H1 (cell line): Measurements from ENCODE around the gene PTPRR. TPM values are rescaled to one million over a fixed set of nuclear protein-coding genes. Genes with fewer than 3 reads are reported as not detected.

Experiments
- CTCF ChIA-PET: fragments of 300-600 bp; sonication (Branson Sonifier 250); formaldehyde crosslinking; loops from one replicate; lab custom pipeline; 2021; ENCODE audit not compliant: partially characterized antibody; lab: Charles Lee
- POLR2A ChIA-PET: fragments of 300-600 bp; sonication (Branson Sonifier 250); formaldehyde crosslinking; loops from one replicate; lab custom pipeline; 2021; ENCODE audit warnings: inconsistent platforms; ENCODE audit not compliant: partially characterized antibody; lab: Charles Lee
- DNase-seq, 2 experiments: peaks; one replicate each; pipeline versions ENCODE4 v3.0.0 to v3.0.0-alpha.2; 2010 to 2022; ENCODE audit warnings: low spot score in 2 of 2, low read depth in 1 of 2, mixed read lengths in 1 of 2
- FAIRE-seq: peaks from 2 replicates; lab custom pipeline; 2011; peaks lifted over from hg19 to GRCh38; lab: Jason Lieb, UNC
- H2AFZ ChIP-seq: 2 replicates; pipeline ENCODE4 v1.8.1; 2012; ENCODE audit warnings: low read length, inconsistent platforms
- H2AK5ac ChIP-seq: 2 replicates; pipeline ENCODE4 v1.6.1; 2013; ENCODE audit warnings: low read depth, low read length
- H2BK120ac ChIP-seq: replicated peaks from 2 replicates; pipeline ENCODE3; 2013; ENCODE audit warnings: low read depth, low read length, inconsistent platforms
- H2BK12ac ChIP-seq: 2 replicates; pipeline ENCODE4 v1.6.1; 2013; ENCODE audit warnings: low read depth, low read length
- H2BK15ac ChIP-seq: 2 replicates; pipeline ENCODE4 v1.6.1; 2013; ENCODE audit warnings: low read length
- H2BK20ac ChIP-seq: 2 replicates; pipeline ENCODE4 v1.6.1; 2013; ENCODE audit warnings: low read length
- H2BK5ac ChIP-seq: 2 replicates; pipeline ENCODE4 v1.6.1; 2013; ENCODE audit warnings: low read depth, low read length
- H3K14ac ChIP-seq: 2 replicates; pipeline ENCODE4 v1.6.1; 2013; ENCODE audit warnings: inconsistent platforms; ENCODE audit not compliant: insufficient read length
- H3K18ac ChIP-seq: 2 replicates; pipeline ENCODE4 v1.6.1; 2013; ENCODE audit warnings: low read length; ENCODE audit errors: extremely low read depth
- H3K23ac ChIP-seq: 2 replicates; pipeline ENCODE4 v1.6.1; 2013; ENCODE audit warnings: inconsistent platforms; ENCODE audit not compliant: insufficient read length
- H3K23me2 ChIP-seq: 2 replicates; pipeline ENCODE4 v1.6.1; 2013; ENCODE audit warnings: low read depth, low read length
- H3K27ac ChIP-seq: 2 replicates; pipeline ENCODE4 v1.6.1; 2011; ENCODE audit warnings: low read depth, low read length, inconsistent platforms
- H3K27me3 ChIP-seq, 4 experiments: replicated peaks in 1 of 4; 1 replicate in 1 of 4; 2 replicates in 3 of 4; pipeline versions ENCODE4 v1.6.1 to v1.8.1; 2011 to 2013; ENCODE audit warnings: low read length in 3 of 4, mild to moderate bottlenecking in 3 of 4, inconsistent platforms in 2 of 4, mixed read lengths in 2 of 4, moderate library complexity in 1 of 4; ENCODE audit not compliant: control insufficient read depth in 3 of 4, insufficient read depth in 3 of 4; ENCODE audit errors: extremely low read depth in 1 of 4
- H3K36me3 ChIP-seq, 4 experiments: 2 replicates each; pipeline versions ENCODE4 v1.6.1 to v1.8.1; 2011 to 2013; ENCODE audit warnings: mild to moderate bottlenecking in 4 of 4, low read length in 3 of 4, moderate library complexity in 2 of 4, control low read depth in 1 of 4, inconsistent platforms in 1 of 4; ENCODE audit not compliant: insufficient read depth in 4 of 4, control insufficient read depth in 2 of 4
- H3K4ac ChIP-seq: replicated peaks from 2 replicates; pipeline ENCODE3; 2013; ENCODE audit warnings: low read length, low read depth, mixed read lengths, inconsistent platforms; ENCODE audit not compliant: insufficient read length
- H3K4me1 ChIP-seq, 4 experiments: replicated peaks in 1 of 4; 1 replicate in 1 of 4; 2 replicates in 3 of 4; pipeline versions ENCODE4 v1.6.1 to v1.8.1; 2011 to 2013; ENCODE audit warnings: low read length in 3 of 4, inconsistent platforms in 2 of 4, mixed read lengths in 1 of 4; ENCODE audit not compliant: insufficient read depth in 4 of 4, control insufficient read depth in 3 of 4
- H3K4me2 ChIP-seq, 2 experiments: 2 replicates each; pipeline versions ENCODE4 v1.6.1 to v1.8.1; 2011 to 2013; ENCODE audit warnings: low read depth in 2 of 2, low read length in 2 of 2, control low read depth in 1 of 2, inconsistent platforms in 1 of 2, mild to moderate bottlenecking in 1 of 2; ENCODE audit not compliant: insufficient read depth in 1 of 2
- H3K4me3 ChIP-seq, 4 experiments: fragments of 200-600, 300-600 bp in 1 of 4; sonication (generic), shearing (Covaris generic), sonication (Bioruptor Twin) in 1 of 4; 2 replicates each; pipeline versions ENCODE4 v1.5.1 to v1.8.1; 2011 to 2016; ENCODE audit warnings: low read length in 4 of 4, low read depth in 3 of 4, control low read depth in 2 of 4, inconsistent platforms in 2 of 4, mild to moderate bottlenecking in 2 of 4, mixed read lengths in 1 of 4, moderate library complexity in 1 of 4; ENCODE audit not compliant: insufficient read depth in 2 of 4; ENCODE audit errors: extremely low read depth in 1 of 4
- H3K56ac ChIP-seq: replicated peaks from 2 replicates; pipeline ENCODE3; 2013; ENCODE audit warnings: low read depth, mild to moderate bottlenecking, mixed read lengths, low read length, inconsistent platforms; ENCODE audit not compliant: insufficient read length
- H3K79me1 ChIP-seq: 2 replicates; pipeline ENCODE4 v1.6.1; 2013; ENCODE audit warnings: low read depth, low read length, control low read depth
- H3K79me2 ChIP-seq, 2 experiments: 2 replicates each; pipeline versions ENCODE4 v1.6.1 to v1.8.1; 2012 to 2013; ENCODE audit warnings: low read length in 2 of 2, mild to moderate bottlenecking in 2 of 2, inconsistent platforms in 1 of 2; ENCODE audit not compliant: insufficient read depth in 2 of 2, control insufficient read depth in 1 of 2
- H3K9ac ChIP-seq, 4 experiments: replicated peaks in 1 of 4; 1 replicate in 1 of 4; 2 replicates in 3 of 4; pipeline versions ENCODE4 v1.6.1 to v1.8.1; 2011 to 2013; ENCODE audit warnings: low read depth in 3 of 4, low read length in 3 of 4, control low read depth in 2 of 4, mild to moderate bottlenecking in 2 of 4, moderate library complexity in 2 of 4, inconsistent platforms in 1 of 4; ENCODE audit errors: extremely low read depth in 1 of 4
- H3K9me3 ChIP-seq, 2 experiments: 2 replicates each; pipeline versions ENCODE4 v1.6.1 to v1.8.1; 2012 to 2013; ENCODE audit warnings: mild to moderate bottlenecking in 2 of 2, moderate library complexity in 2 of 2, control low read depth in 1 of 2, inconsistent platforms in 1 of 2, low read depth in 1 of 2, low read length in 1 of 2, mixed read lengths in 1 of 2; ENCODE audit not compliant: insufficient read depth in 2 of 2
- H4K20me1 ChIP-seq, 2 experiments: replicated peaks in 1 of 2; 2 replicates each; pipeline versions ENCODE3 to v1.8.1; 2011 to 2013; ENCODE audit warnings: inconsistent platforms in 2 of 2, low read length in 2 of 2, mild to moderate bottlenecking in 1 of 2; ENCODE audit not compliant: insufficient read depth in 2 of 2, control insufficient read depth in 1 of 2
- H4K5ac ChIP-seq: 2 replicates; pipeline ENCODE4 v1.6.1; 2013; ENCODE audit warnings: low read length, low read depth, mixed read lengths, inconsistent platforms; ENCODE audit not compliant: insufficient read length
- H4K8ac ChIP-seq: 2 replicates; pipeline ENCODE4 v1.8.0; 2013; ENCODE audit warnings: mild to moderate bottlenecking, moderate library complexity, low read length, inconsistent platforms; ENCODE audit not compliant: insufficient read depth; ENCODE audit errors: extremely low read depth
- H4K91ac ChIP-seq: replicated peaks from 2 replicates; pipeline ENCODE3; 2013; ENCODE audit warnings: low read length, mixed read lengths, inconsistent platforms; ENCODE audit not compliant: insufficient read length
- BCL11A ChIP-seq, 2 experiments: IDR thresholded peaks; one replicate each; pipeline ENCODE4 v1.6.1; 2011; ENCODE audit warnings: low read depth in 2 of 2, low read length in 2 of 2, mild to moderate bottlenecking in 2 of 2
- HDAC6 ChIP-seq: IDR thresholded peaks from one replicate; pipeline ENCODE4 v1.7.1; 2012; ENCODE audit warnings: low read depth, mild to moderate bottlenecking, inconsistent platforms, low read length, moderate library complexity
- KDM5A ChIP-seq: fragments of 200-600 bp; IDR thresholded peaks from 2 replicates; pipeline ENCODE4 v1.7.1; 2012; ENCODE audit warnings: mild to moderate bottlenecking, low read length, inconsistent platforms, mixed read lengths
- PHF8 ChIP-seq: fragments of 200-600 bp; sonication (generic); conservative IDR thresholded peaks from 2 replicates; pipeline ENCODE4 v1.7.1; 2012; ENCODE audit warnings: low read depth, mild to moderate bottlenecking, inconsistent platforms, low read length, moderate library complexity
- POU5F1 ChIP-seq: IDR thresholded peaks from 2 replicates; pipeline ENCODE4 v1.6.1; 2011; ENCODE audit warnings: low read depth, mild to moderate bottlenecking, low read length, moderate library complexity
- RAD21 ChIP-seq, 2 experiments: IDR thresholded peaks in 1 of 2; conservative IDR thresholded peaks in 1 of 2; 2 replicates each; pipeline ENCODE4 v1.6.1; 2011; ENCODE audit warnings: low read depth in 2 of 2, low read length in 2 of 2, improper control_type of control experiment in 1 of 2, inconsistent platforms in 1 of 2, mild to moderate bottlenecking in 1 of 2, moderate library complexity in 1 of 2
- SRF ChIP-seq: IDR thresholded peaks from 2 replicates; pipeline ENCODE4 v1.6.1; 2011; ENCODE audit warnings: mild to moderate bottlenecking, low read depth, low read length, moderate library complexity
- TCF12 ChIP-seq: IDR thresholded peaks from 2 replicates; pipeline ENCODE4 v1.6.1; 2011; ENCODE audit warnings: low read depth, mild to moderate bottlenecking, low read length
- WGBS, 2 experiments: shearing (Covaris generic) in 1 of 2; methylation state at CpG; one replicate each; pipeline versions ENCODE4 v1.1.6 to v1.1.7; 2013 to 2015; ENCODE audit warnings: low lambda C conversion rate in 2 of 2, mixed read lengths in 2 of 2, inconsistent platforms in 1 of 2, low coverage in 1 of 2, missing lambda C conversion rate in 1 of 2; ENCODE audit not compliant: insufficient replicate concordance in 2 of 2, insufficient coverage in 1 of 2, insufficient read length in 1 of 2; ENCODE audit errors: extremely low coverage in 1 of 2, missing lambda C conversion rate in 1 of 2; 5-methylcytosine and 5-hydroxymethylcytosine counted together
- polyA plus RNA-seq, 7 experiments: library from polyadenylated mRNA; depleted of rRNA in 3 of 7; stranded (reverse) in 5 of 7; unstranded in 2 of 7; fragments of >200 nt in 5 of 7; fragments of 200-250 nt in 2 of 7; gene quantifications; 1 replicate in 5 of 7; 2 replicates in 1 of 7; 4 replicates in 1 of 7; pipeline versions ENCODE4 v1.2.1 to v1.2.3, GENCODE V29; 2011 to 2013; ENCODE audit warnings: missing spikeins in 2 of 7, mixed read lengths in 2 of 7
- total RNA-seq: library from RNA; stranded (reverse); fragmentation: NEBNext Ultra II Directional; extraction: Animal tissue kit (Norgen Biotek cat#: 25700); gene quantifications from 2 replicates; pipeline ENCODE4 v1.2.1, GENCODE V29; 2021

PTPRR gene
- total and polyA plus RNA-seq, 2 of the 8 experiments (the other 6 are each of a cell fraction or from before 2014, with no cell fraction given) = 0.07 to 0.35 TPM

- Histone ChIP-seq H3K4me2 (no peak overlapping the region), H2BK15ac (no peak overlapping the region), H3K4me1 (peaks cover 0 to 3% (median under 1%) of the 10 kb centered on the region in 4 experiments; a peak in 1 of 7 replicates), H3K27ac (no peak overlapping the region), H3K56ac (no peak overlapping the region), H3K27me3 (no peaks in the 10 kb centered on the region), H2AFZ (no peak overlapping the region), H2BK120ac (no peak overlapping the region), H3K23ac (no peak overlapping the region), H4K5ac (no peak overlapping the region), H3K18ac (no peak overlapping the region), H2BK20ac (no peak overlapping the region), H4K8ac (no peak overlapping the region), H4K20me1 (no peaks in the 10 kb centered on the region), H3K4me3 (no peak overlapping the region), H4K91ac (no peak overlapping the region), H2BK5ac (no peak overlapping the region), H3K36me3 (no peaks in the 10 kb centered on the region), H3K9me3 (no peaks in the 10 kb centered on the region), H3K79me2 (no peaks in the 10 kb centered on the region), H3K23me2 (no peaks in the 10 kb centered on the region), H3K9ac (no peak overlapping the region), H2BK12ac (no peak overlapping the region), H2AK5ac (no peak overlapping the region), H3K14ac (no peak overlapping the region), H3K4ac (no peak overlapping the region), H3K79me1 (no peaks in the 10 kb centered on the region)
- DNase-seq = no peak
- no peak for TF ChIP-seq TCF12
- no peak for TF ChIP-seq RAD21 (IDR thresholded peaks at IDR 0.05 in 1 of 2, conservative IDR thresholded peaks at IDR 0.05 in 1 of 2; ENCODE audit: low read depth in 2 of 2, low read length in 2 of 2)
- no peak for TF ChIP-seq POU5F1
- TF ChIP-seq PHF8 = no peak
- no peak for TF ChIP-seq SRF
- TF ChIP-seq KDM5A = no peak
- no peak for TF ChIP-seq HDAC6
- TF ChIP-seq BCL11A (IDR thresholded peaks at IDR 0.05; ENCODE audit: low read depth in 2 of 2, low read length in 2 of 2) = no peak
- ChIA-PET POLR2A (no interaction called here), CTCF (interaction anchor here (1.2 kb wide), 1 partner anchor 62 kb away, joined by 3 read pairs; no protein-coding TSS in a partner anchor)
- WGBS, 2 experiments = 87% methylated on average over 1 of the region's 1 CpG; no CpG with 5 or more reads in 1 of the 2 experiments
- FAIRE-seq = no peak
These were observed 11.6 kb downstream of the PTPRR start for GRCh38 chr12:70908978-70909377.
